Measurements from ENCODE around the gene ZNF581. TPM values are rescaled to one million over a fixed set of nuclear protein-coding genes. Genes with fewer than 3 reads are reported as not detected.

The ZNF581 gene
- polyA plus RNA-seq = 14.8 and 15.3 TPM in 2 replicates
- polyA minus RNA-seq = 7.6 and 12.4 TPM in 2 replicates

GRCh38 chr19:55643003-55643886 is at the start of gene ZNF581:
Gene ZNF581, plus strand, starts transcription at chr19:55643649. Its CDS starts 923 bp downstream, at chr19:55644572.
- Histone ChIP-seq H3K79me2 (replicated peaks; ENCODE audit: insufficient read depth, low read length) (peaks cover 33% of the 10 kb centered on the region), H3F3A (ENCODE audit: insufficient read depth, low read length, poor library complexity, severe bottlenecking) (no peaks in the 10 kb centered on the region), H3K27me3 (ENCODE audit: insufficient read depth, low read depth, low read length) (no peaks in the 10 kb centered on the region), H3K27ac (ENCODE audit: low read length) (peak within 1 kb of the TSS; percentile 51), H3K9ac (ENCODE audit: low read length) (peak within 1 kb of the TSS; percentile 88), H3K36me3 (ENCODE audit: insufficient read depth, low read length) (no peaks in the 10 kb centered on the region), H3K4me3 (ENCODE audit: low read length) (peak within 1 kb of the TSS; percentile 78), H3K9me3 (ENCODE audit: low read length) (no peaks in the 10 kb centered on the region), H4K20me1 (ENCODE audit: insufficient read depth) (no peaks in the 10 kb centered on the region), H3K4me2 (ENCODE audit: low read length) (peak within 1 kb of the TSS; percentile 79), H3K9me2 (ENCODE audit: insufficient read depth, low read length) (no peaks in the 10 kb centered on the region), H2AFZ (ENCODE audit: low read depth, low read length) (no peak within 1 kb of the TSS)
- TF ChIP-seq REST (IDR thresholded peaks at IDR 0.05; ENCODE audit: borderline replicate concordance) = peak; percentile 29
- TF ChIP-seq TAF1 (IDR thresholded peaks at IDR 0.05; ENCODE audit: low read depth) = no peak
- TF ChIP-seq MXI1 (conservative IDR thresholded peaks at IDR 0.05; ENCODE audit: poor library complexity, severe bottlenecking) = peak; percentile 49
- peak; percentile 61 for TF ChIP-seq POLR2AphosphoS5 (IDR thresholded peaks at IDR 0.05)

- H3K9ac ChIP-seq (ENCODE audit: low read length) = no peak overlapping the region
- H3K79me2 ChIP-seq (replicated peaks; ENCODE audit: insufficient read depth, low read length) = no peaks in the 10 kb centered on the region
- H3K4me3 ChIP-seq (ENCODE audit: low read length) = no peak overlapping the region
- H3K9me3 ChIP-seq (ENCODE audit: low read length) = no peaks in the 10 kb centered on the region
- no peak for TF ChIP-seq POLR2AphosphoS5 (IDR thresholded peaks at IDR 0.05)
- no peak for TF ChIP-seq REST (IDR thresholded peaks at IDR 0.05; ENCODE audit: borderline replicate concordance)
- TF ChIP-seq TAF1 (IDR thresholded peaks at IDR 0.05; ENCODE audit: low read depth) = no peak
- no peak for TF ChIP-seq MXI1 (conservative IDR thresholded peaks at IDR 0.05; ENCODE audit: poor library complexity, severe bottlenecking)
- TF ChIP-seq EZH2 (IDR thresholded peaks at IDR 0.05; ENCODE audit: borderline replicate concordance, insufficient read depth, low read length, poor library complexity, severe bottlenecking) = no peak
- no peak for TF ChIP-seq SMC3 (conservative IDR thresholded peaks at IDR 0.05; ENCODE audit: poor library complexity)
- no peaks in the 10 kb centered on the region for H4K20me1 ChIP-seq (ENCODE audit: insufficient read depth)
- no peaks in the 10 kb centered on the region for H3K9me2 ChIP-seq (ENCODE audit: insufficient read depth, low read length)
- peaks cover 6% of the 10 kb centered on the region for H3K36me3 ChIP-seq (ENCODE audit: insufficient read depth, low read length)
- no peak overlapping the region for H3K27ac ChIP-seq (ENCODE audit: low read length)
- no peaks in the 10 kb centered on the region for H3F3A ChIP-seq (ENCODE audit: insufficient read depth, low read length, poor library complexity, severe bottlenecking)
- no peak overlapping the region for H3K4me2 ChIP-seq (ENCODE audit: low read length)
- no peak overlapping the region for H2AFZ ChIP-seq (ENCODE audit: low read depth, low read length)
- H3K27me3 ChIP-seq (ENCODE audit: insufficient read depth, low read depth, low read length) = no peaks in the 10 kb centered on the region
Measured at GRCh38 chr19:55594996-55595545, 48.4 kb upstream of the ZNF581 start.
